Trophoblast cell (in vitro differentiated cells and primary cell): Measurements from ENCODE around the gene MBOAT1.

ENCODE experiments used
- DNase-seq, 2 donors: peaks; one replicate each; pipeline ENCODE4 v3.0.0-alpha.2; 2016
- H2AFZ ChIP-seq: 2 replicates; pipeline ENCODE4 v1.6.1; 2013; ENCODE audit warnings: low read length, moderate library complexity, mild to moderate bottlenecking; ENCODE audit not compliant: insufficient read depth, poor library complexity
- H2AK5ac ChIP-seq: 2 replicates; pipeline ENCODE4 v1.6.1; 2013; ENCODE audit warnings: mild to moderate bottlenecking, low read length
- H2BK120ac ChIP-seq: 2 replicates; pipeline ENCODE4 v1.6.1; 2013; ENCODE audit warnings: low read length, mild to moderate bottlenecking, moderate library complexity; ENCODE audit not compliant: insufficient read depth, poor library complexity
- H2BK12ac ChIP-seq: 2 replicates; pipeline ENCODE4 v1.6.1; 2013; ENCODE audit warnings: mild to moderate bottlenecking, low read length, moderate library complexity
- H2BK5ac ChIP-seq: 2 replicates; pipeline ENCODE4 v1.6.1; 2013; ENCODE audit warnings: low read length, low read depth, moderate library complexity, mild to moderate bottlenecking; ENCODE audit not compliant: poor library complexity
- H3K14ac ChIP-seq: 2 replicates; pipeline ENCODE4 v1.6.1; 2013; ENCODE audit warnings: mild to moderate bottlenecking, low read length
- H3K18ac ChIP-seq: 2 replicates; pipeline ENCODE4 v1.6.1; 2013; ENCODE audit warnings: mild to moderate bottlenecking, low read length
- H3K23ac ChIP-seq: 2 replicates; pipeline ENCODE4 v1.6.1; 2013; ENCODE audit warnings: low read length
- H3K27ac ChIP-seq: 2 replicates; pipeline ENCODE4 v1.5.1; 2013; ENCODE audit warnings: low read depth, mild to moderate bottlenecking, inconsistent platforms, low read length, moderate library complexity
- H3K27me3 ChIP-seq: 2 replicates; pipeline ENCODE4 v1.6.1; 2013; ENCODE audit warnings: inconsistent platforms, mild to moderate bottlenecking, low read length, moderate library complexity; ENCODE audit not compliant: insufficient read depth
- H3K36me3 ChIP-seq, 2 experiments: 1 replicate in 1 of 2; 2 replicates in 1 of 2; pipeline ENCODE4 v1.6.1; 2013; ENCODE audit warnings: low read length in 2 of 2, mild to moderate bottlenecking in 2 of 2, moderate library complexity in 1 of 2; ENCODE audit not compliant: insufficient read depth in 2 of 2, control insufficient read depth in 1 of 2
- H3K4ac ChIP-seq: 2 replicates; pipeline ENCODE4 v1.6.1; 2013; ENCODE audit warnings: low read depth, mild to moderate bottlenecking, low read length, moderate library complexity
- H3K4me1 ChIP-seq, 2 experiments: 1 replicate in 1 of 2; 2 replicates in 1 of 2; pipeline ENCODE4 v1.6.1; 2013; ENCODE audit warnings: low read length in 2 of 2, mild to moderate bottlenecking in 2 of 2, moderate library complexity in 1 of 2; ENCODE audit not compliant: insufficient read depth in 2 of 2, control insufficient read depth in 1 of 2
- H3K4me2 ChIP-seq: 2 replicates; pipeline ENCODE4 v1.6.1; 2013; ENCODE audit warnings: inconsistent platforms, mild to moderate bottlenecking, low read length, moderate library complexity
- H3K4me3 ChIP-seq: 2 replicates; pipeline ENCODE4 v1.5.1; 2013; ENCODE audit warnings: mild to moderate bottlenecking, low read depth, low read length, inconsistent platforms
- H3K79me1 ChIP-seq: one replicate; pipeline ENCODE4 v1.6.1; 2013; ENCODE audit warnings: low read length
- H3K79me2 ChIP-seq: 2 replicates; pipeline ENCODE4 v1.6.1; 2013; ENCODE audit warnings: low read length, mild to moderate bottlenecking; ENCODE audit not compliant: control insufficient read depth, insufficient read depth, poor library complexity
- H3K9ac ChIP-seq: 2 replicates; pipeline ENCODE4 v1.6.1; 2013; ENCODE audit warnings: mild to moderate bottlenecking, low read length
- H3K9me3 ChIP-seq: 2 replicates; pipeline ENCODE4 v1.6.1; 2013; ENCODE audit warnings: low read depth, mild to moderate bottlenecking, control low read depth, inconsistent platforms, low read length; ENCODE audit not compliant: insufficient read depth
- H4K12ac ChIP-seq: 2 replicates; pipeline ENCODE4 v1.6.1; 2013; ENCODE audit warnings: low read depth, mild to moderate bottlenecking, low read length, moderate library complexity
- H4K8ac ChIP-seq: 2 replicates; pipeline ENCODE4 v1.6.1; 2013; ENCODE audit warnings: low read depth, mild to moderate bottlenecking, low read length, moderate library complexity
- H4K91ac ChIP-seq: one replicate; pipeline ENCODE4 v1.6.1; 2013; ENCODE audit warnings: low read depth, mild to moderate bottlenecking, low read length, moderate library complexity
- WGBS: extraction: QIAGEN DNeasy Blood & Tissue Kit; methylation state at CpG from one replicate; pipeline ENCODE4 v1.1.7; 2013; ENCODE audit warnings: missing lambda C conversion rate; ENCODE audit not compliant: insufficient read length, insufficient coverage; ENCODE audit errors: extremely low coverage; 5-methylcytosine and 5-hydroxymethylcytosine counted together

Gene MBOAT1

DNA sequence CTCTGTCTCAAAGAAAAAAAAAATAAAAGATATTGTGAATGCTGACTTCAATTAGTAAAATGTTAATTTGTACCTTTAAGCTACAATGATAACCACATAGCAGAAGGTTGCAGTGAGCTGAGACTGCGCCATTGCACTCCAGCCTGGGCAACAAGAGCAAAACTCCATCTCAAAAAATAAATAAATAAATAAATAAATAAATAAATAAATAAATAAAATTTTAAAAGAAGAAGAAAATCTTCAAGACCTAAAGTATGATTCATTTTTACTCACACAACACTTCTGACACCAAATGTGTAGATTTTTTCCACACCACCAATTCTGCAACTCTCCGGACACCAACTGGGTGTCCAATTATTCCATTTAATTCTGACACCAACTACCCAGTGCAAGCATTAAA is 28.8 kb upstream of the MBOAT1 start:
- no CpG with 5 or more reads among the region's 2 CpGs for WGBS
- Histone ChIP-seq H3K23ac (no peak overlapping the region), H3K4ac (no peak overlapping the region), H3K79me1 (no peaks in the 10 kb centered on the region), H3K4me3 (no peak overlapping the region), H3K9me3 (no peaks in the 10 kb centered on the region), H3K27ac (no peak overlapping the region), H3K4me1 (peaks cover 0 to 6% of the 10 kb centered on the region in 2 experiments), H4K8ac (no peak overlapping the region), H2BK12ac (no peak overlapping the region), H3K27me3 (no peaks in the 10 kb centered on the region), H3K36me3 (no peaks in the 10 kb centered on the region), H4K12ac (no peak overlapping the region), H3K79me2 (peaks cover 2% of the 10 kb centered on the region), H2AK5ac (no peak overlapping the region), H3K4me2 (no peak overlapping the region), H3K14ac (no peak overlapping the region), H4K91ac (no peak overlapping the region), H2BK5ac (no peak overlapping the region), H3K18ac (no peak overlapping the region), H2AFZ (no peak overlapping the region), H3K9ac (no peak overlapping the region), H2BK120ac (no peak overlapping the region)
- no peak for DNase-seq

- Histone ChIP-seq H3K18ac (no peak overlapping the region), H3K9ac (no peak overlapping the region), H2AK5ac (no peak overlapping the region), H3K27ac (no peak overlapping the region), H2BK5ac (no peak overlapping the region), H2BK120ac (no peak overlapping the region), H4K91ac (no peak overlapping the region), H3K14ac (no peak overlapping the region), H2BK12ac (peak overlapping the region; percentile 44), H4K12ac (no peak overlapping the region), H3K79me1 (no peaks in the 10 kb centered on the region), H2AFZ (no peak overlapping the region), H3K4me2 (peak overlapping the region; percentile 31), H3K4me3 (no peak overlapping the region), H4K8ac (no peak overlapping the region), H3K4ac (no peak overlapping the region), H3K4me1 (peaks cover 0 to 6% of the 10 kb centered on the region in 2 experiments), H3K23ac (no peak overlapping the region), H3K36me3 (no peaks in the 10 kb centered on the region), H3K9me3 (no peaks in the 10 kb centered on the region), H3K79me2 (peaks cover 2% of the 10 kb centered on the region), H3K27me3 (no peaks in the 10 kb centered on the region)
- DNase-seq, result no peak
- no CpG with 5 or more reads among the region's 47 CpGs for WGBS
Observed at GRCh38 chr6:20238688-20239587, 26.7 kb upstream of the MBOAT1 start.

- Histone ChIP-seq H3K79me2 (peaks cover 2% of the 10 kb centered on the region), H3K4me3 (no peak overlapping the region), H3K23ac (no peak overlapping the region), H3K79me1 (no peaks in the 10 kb centered on the region), H2AFZ (no peak overlapping the region), H4K91ac (no peak overlapping the region), H4K8ac (no peak overlapping the region), H3K27ac (no peak overlapping the region), H3K36me3 (no peaks in the 10 kb centered on the region), H3K27me3 (no peaks in the 10 kb centered on the region), H3K4ac (no peak overlapping the region), H3K4me1 (peaks cover 0 to 6% of the 10 kb centered on the region in 2 experiments), H3K14ac (no peak overlapping the region), H2BK5ac (no peak overlapping the region), H4K12ac (no peak overlapping the region), H3K18ac (no peak overlapping the region), H2BK120ac (no peak overlapping the region), H2BK12ac (no peak overlapping the region), H2AK5ac (no peak overlapping the region), H3K9me3 (no peaks in the 10 kb centered on the region), H3K4me2 (no peak overlapping the region), H3K9ac (no peak overlapping the region)
- WGBS, result no CpG with 5 or more reads among the region's 10 CpGs
- DNase-seq, result no peak
Observed at GRCh38 chr6:20237677-20238460, 25.6 kb upstream of the MBOAT1 start.

DNA sequence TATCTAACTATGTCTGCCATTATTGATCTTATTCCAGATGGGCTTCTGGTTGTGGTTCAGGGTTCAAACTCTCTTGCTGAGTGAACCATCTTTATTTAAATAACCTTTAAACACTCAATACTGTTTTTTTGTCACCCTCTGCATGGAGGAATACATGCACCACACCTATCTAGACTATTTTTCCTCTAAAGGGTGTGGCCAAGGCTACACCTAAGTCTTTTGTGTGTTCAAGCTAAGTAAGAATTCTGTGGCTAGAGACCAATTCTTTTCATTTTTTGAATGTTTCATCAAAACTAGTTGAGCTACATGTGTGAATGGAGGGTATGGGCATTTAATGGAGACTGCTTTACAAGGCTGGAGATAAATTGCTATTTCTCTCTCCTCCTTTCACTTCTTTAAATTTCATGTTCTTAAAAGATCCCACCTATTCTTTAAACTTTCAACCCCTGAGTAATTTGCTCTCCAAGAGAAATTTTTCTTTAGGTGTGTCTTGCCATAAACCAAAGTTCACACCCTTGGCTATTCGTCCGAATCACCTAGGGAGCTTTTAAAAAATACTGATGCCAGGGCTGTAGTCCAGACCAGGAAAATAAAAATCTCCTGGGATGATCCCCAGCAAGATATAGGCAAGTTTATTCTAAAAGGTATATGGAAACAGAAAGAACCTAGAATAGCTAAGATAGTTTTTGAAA is 24.8 kb upstream of the MBOAT1 start:
- Histone ChIP-seq H4K91ac (no peak overlapping the region), H3K4ac (no peak overlapping the region), H3K79me2 (peaks cover 2% of the 10 kb centered on the region), H3K18ac (no peak overlapping the region), H3K27me3 (no peaks in the 10 kb centered on the region), H3K4me3 (no peak overlapping the region), H3K9ac (no peak overlapping the region), H3K4me1 (peaks cover 0 to 6% of the 10 kb centered on the region in 2 experiments), H2BK12ac (no peak overlapping the region), H4K8ac (no peak overlapping the region), H4K12ac (no peak overlapping the region), H3K27ac (no peak overlapping the region), H3K23ac (no peak overlapping the region), H3K14ac (no peak overlapping the region), H2AFZ (no peak overlapping the region), H2AK5ac (no peak overlapping the region), H3K9me3 (no peaks in the 10 kb centered on the region), H2BK120ac (no peak overlapping the region), H2BK5ac (no peak overlapping the region), H3K4me2 (no peak overlapping the region), H3K36me3 (no peaks in the 10 kb centered on the region), H3K79me1 (no peaks in the 10 kb centered on the region)
- peak in 1 of 2 donors; percentile 71 for DNase-seq
- no CpG with 5 or more reads among the region's 2 CpGs for WGBS
